Measurements from ENCODE around the gene TNIP1. TPM values are rescaled to one million over a fixed set of nuclear protein-coding genes. Genes with fewer than 3 reads are reported as not detected.

Gene TNIP1, protein sequence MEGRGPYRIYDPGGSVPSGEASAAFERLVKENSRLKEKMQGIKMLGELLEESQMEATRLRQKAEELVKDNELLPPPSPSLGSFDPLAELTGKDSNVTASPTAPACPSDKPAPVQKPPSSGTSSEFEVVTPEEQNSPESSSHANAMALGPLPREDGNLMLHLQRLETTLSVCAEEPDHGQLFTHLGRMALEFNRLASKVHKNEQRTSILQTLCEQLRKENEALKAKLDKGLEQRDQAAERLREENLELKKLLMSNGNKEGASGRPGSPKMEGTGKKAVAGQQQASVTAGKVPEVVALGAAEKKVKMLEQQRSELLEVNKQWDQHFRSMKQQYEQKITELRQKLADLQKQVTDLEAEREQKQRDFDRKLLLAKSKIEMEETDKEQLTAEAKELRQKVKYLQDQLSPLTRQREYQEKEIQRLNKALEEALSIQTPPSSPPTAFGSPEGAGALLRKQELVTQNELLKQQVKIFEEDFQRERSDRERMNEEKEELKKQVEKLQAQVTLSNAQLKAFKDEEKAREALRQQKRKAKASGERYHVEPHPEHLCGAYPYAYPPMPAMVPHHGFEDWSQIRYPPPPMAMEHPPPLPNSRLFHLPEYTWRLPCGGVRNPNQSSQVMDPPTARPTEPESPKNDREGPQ
- total RNA-seq: 506 and 512 TPM in 2 replicates

DNA sequence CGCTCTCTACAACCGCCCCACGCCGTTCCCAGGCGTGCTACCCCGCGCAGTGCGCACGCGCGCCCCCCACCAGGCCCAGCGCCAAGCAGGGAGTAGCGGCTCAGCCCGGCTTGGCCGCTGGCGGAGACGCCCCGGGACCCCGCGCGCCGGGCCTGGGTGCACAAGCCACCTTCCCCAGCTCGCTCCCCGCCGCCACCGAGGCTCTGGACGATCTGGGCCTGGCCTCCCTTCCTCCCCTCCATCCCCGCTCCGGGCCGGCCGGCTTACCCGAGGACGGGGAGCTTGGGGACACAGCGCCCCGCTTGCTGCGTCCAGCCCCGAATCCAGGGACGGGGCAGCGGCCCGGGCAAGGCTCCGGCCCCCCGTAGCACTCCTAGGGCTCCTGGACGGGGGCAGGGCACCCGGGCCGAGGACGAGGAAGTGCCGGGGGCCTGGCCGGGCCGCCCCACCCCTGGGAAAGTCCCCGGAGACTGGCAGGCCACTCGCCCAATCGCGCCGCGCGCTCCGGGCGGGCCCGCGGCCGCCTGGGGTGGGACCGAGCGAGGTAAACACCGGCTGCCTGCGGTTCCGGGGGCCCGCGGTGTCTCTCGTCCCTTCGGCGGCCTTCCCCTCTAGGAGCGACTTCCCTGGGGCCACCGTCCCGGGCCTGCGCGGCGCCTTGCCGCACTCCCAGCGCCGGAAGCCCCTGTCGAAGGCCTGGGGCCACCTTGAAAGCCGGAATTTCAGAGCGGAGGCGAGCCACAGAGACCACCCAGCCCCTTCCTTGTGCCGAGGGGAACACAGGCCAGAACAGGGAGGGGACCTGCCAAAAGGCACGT lies at the start of gene TNIP1:
Gene TNIP1 (minus strand): TSS at position 422 of the 818 bp plus-strand sequence. CDS start 15,939 bp downstream, outside the sequence.
- ATAC-seq (ENCODE audit: low read depth) (peak; percentile 81), DNase-seq (peak; percentile 99)
- peaks cover 47% of the 10 kb centered on the region for H3K36me3 Mint-ChIP-seq (ENCODE audit: low read depth)
- no peaks in the 10 kb centered on the region for H3K9me3 Mint-ChIP-seq
- peak within 1 kb of the TSS; percentile 94 for H3K27ac Mint-ChIP-seq
- H3K27me3 Mint-ChIP-seq: no peaks in the 10 kb centered on the region
- TF ChIP-seq, protein P1, sequence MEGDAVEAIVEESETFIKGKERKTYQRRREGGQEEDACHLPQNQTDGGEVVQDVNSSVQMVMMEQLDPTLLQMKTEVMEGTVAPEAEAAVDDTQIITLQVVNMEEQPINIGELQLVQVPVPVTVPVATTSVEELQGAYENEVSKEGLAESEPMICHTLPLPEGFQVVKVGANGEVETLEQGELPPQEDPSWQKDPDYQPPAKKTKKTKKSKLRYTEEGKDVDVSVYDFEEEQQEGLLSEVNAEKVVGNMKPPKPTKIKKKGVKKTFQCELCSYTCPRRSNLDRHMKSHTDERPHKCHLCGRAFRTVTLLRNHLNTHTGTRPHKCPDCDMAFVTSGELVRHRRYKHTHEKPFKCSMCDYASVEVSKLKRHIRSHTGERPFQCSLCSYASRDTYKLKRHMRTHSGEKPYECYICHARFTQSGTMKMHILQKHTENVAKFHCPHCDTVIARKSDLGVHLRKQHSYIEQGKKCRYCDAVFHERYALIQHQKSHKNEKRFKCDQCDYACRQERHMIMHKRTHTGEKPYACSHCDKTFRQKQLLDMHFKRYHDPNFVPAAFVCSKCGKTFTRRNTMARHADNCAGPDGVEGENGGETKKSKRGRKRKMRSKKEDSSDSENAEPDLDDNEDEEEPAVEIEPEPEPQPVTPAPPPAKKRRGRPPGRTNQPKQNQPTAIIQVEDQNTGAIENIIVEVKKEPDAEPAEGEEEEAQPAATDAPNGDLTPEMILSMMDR (IDR thresholded peaks at IDR 0.05): no peak
- peaks cover 88% of the 10 kb centered on the region for H3K4me1 Mint-ChIP-seq
- intact Hi-C loops (cut with micrococcal nuclease): loop anchor here (1.0 to 10.0 kb wide), 3 partner anchors 13 to 694 kb away; partner anchors contain the start of genes G3BP1 and GM2A
- CTCF ChIA-PET: interaction anchor here (1.1 to 4.8 kb wide), 7 partner anchors 13 to 45 kb away, joined by 3 to 30 read pairs (median 4); no protein-coding TSS in a partner anchor
- POLR2A ChIA-PET: interaction anchor here (0.7 to 11.0 kb wide), 20 partner anchors 11 to 669 kb away, joined by 3 to 242 read pairs (median 9); partner anchors contain the start of genes ANXA6, CCDC69, CD74 and GM2A
- peak within 1 kb of the TSS; percentile 93 for H3K4me3 Mint-ChIP-seq

DNA sequence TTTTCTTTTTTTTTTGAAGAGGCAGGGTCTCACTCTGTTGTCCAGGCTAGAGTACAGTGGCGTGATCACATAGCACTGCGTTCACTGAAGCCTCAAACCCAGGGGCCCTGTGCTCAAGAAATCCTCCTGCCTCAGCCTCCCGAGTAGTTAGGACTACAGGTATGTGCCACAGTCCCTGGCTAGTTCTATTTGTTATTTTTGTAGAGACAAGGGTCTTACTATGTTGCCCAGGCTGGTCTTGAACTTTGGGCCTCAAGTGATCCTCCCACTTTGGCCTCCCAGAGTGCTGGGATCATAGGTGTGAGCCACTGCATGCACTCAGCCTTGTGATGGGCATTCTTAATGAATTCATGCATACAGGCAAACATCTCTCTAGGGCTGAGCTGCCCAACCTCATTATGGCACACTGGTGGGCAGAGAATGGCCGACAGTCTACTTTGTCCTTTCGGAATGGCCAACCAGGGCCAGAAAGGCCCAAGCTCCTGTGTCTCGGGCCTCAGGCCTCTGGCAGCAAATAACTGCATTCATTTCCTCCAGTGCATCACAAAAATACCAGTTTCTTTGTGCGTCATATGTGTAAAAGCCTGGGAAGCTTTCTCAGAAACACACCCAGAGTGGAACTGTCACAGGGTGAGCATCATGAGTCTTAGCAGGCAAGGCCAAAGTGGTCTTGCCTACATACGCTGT lies 49.5 kb upstream of the TNIP1 start:
- Mint-ChIP-seq H3K36me3 (ENCODE audit: low read depth) (peaks cover 96% of the 10 kb centered on the region), H3K27me3 (no peaks in the 10 kb centered on the region), H3K4me3 (no peak overlapping the region), H3K27ac (peak overlapping the region; percentile 65), H3K4me1 (peaks cover 94% of the 10 kb centered on the region), H3K9me3 (no peaks in the 10 kb centered on the region)
- ChIA-PET CTCF (interaction anchor here (1.0 to 10.8 kb wide), 5 partner anchors 15 to 35 kb away, joined by 4 to 309 read pairs (median 5); no protein-coding TSS in a partner anchor), POLR2A (interaction anchor here (0.8 to 2.2 kb wide), 5 partner anchors 11 to 141 kb away, joined by 3 to 23 read pairs (median 4); partner anchors contain the start of gene ANXA6)
- ATAC-seq (ENCODE audit: low read depth) (no peak), DNase-seq (no peak)
- intact Hi-C loops (cut with micrococcal nuclease): no loop called here
- TF ChIP-seq, protein P1 (IDR thresholded peaks at IDR 0.05): no peak

DNA sequence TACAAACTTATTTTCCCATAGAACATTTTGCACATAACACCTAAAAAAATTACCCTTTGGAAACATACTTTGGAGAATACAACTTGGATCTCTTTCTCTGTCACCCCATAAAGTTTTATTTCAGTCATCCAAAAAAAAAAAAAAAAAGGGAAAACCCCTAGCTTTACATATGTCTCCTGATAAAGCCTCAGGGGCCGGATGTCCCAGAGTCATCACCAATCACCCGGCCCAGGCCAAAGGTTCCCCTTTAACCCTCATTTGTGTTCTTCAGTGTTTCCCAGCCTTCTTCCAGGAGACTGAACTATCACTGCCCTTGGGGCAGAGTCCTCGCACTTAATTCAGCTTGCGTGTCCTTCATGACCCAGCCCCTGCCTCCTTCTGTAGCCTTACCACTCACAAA lies 48.0 kb upstream of the TNIP1 start:
- peak overlapping the region; percentile 39 for H3K4me3 Mint-ChIP-seq
- H3K9me3 Mint-ChIP-seq: no peaks in the 10 kb centered on the region
- peak overlapping the region; percentile 90 for H3K27ac Mint-ChIP-seq
- ChIA-PET CTCF (interaction anchor here (1.3 to 10.8 kb wide), 7 partner anchors 11 to 187 kb away, joined by 3 to 309 read pairs (median 5); no protein-coding TSS in a partner anchor), POLR2A (interaction anchor here (0.6 to 2.2 kb wide), 9 partner anchors 13 to 142 kb away, joined by 3 to 23 read pairs (median 6); partner anchors contain the start of gene ANXA6)
- TF ChIP-seq, protein P1 (IDR thresholded peaks at IDR 0.05): no peak
- peaks cover 88% of the 10 kb centered on the region for H3K36me3 Mint-ChIP-seq (ENCODE audit: low read depth)
- intact Hi-C loops (cut with micrococcal nuclease): loop anchor here (5.0 kb wide), 1 partner anchor 168 kb away; no protein-coding TSS in a partner anchor
- H3K4me1 Mint-ChIP-seq: peaks cover 94% of the 10 kb centered on the region
- DNase-seq (no peak), ATAC-seq (ENCODE audit: low read depth) (no peak)
- H3K27me3 Mint-ChIP-seq: no peaks in the 10 kb centered on the region

DNA sequence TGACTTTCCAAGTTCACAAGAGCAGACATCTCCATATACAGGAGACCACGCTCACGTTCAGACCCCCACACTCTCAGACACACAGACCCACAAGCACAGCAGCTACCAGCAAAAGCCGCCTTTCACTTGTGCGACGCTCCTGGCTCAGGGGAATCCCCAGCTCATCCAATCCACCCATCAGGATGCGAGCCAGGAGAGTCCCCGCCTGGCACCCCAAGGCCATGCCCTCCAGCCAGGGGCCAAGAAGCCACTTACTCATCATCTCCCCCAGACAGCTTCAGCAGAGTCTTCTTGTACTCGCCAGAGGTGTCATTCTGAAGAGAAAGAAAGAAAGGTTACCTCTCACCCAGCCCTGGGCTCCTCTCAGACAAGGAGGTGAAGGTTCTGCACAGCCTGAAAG lies 47.1 kb upstream of the TNIP1 start:
- Mint-ChIP-seq H3K4me3 (no peak overlapping the region), H3K4me1 (peaks cover 94% of the 10 kb centered on the region), H3K9me3 (no peaks in the 10 kb centered on the region), H3K36me3 (ENCODE audit: low read depth) (peaks cover 84% of the 10 kb centered on the region), H3K27ac (peak overlapping the region; percentile 54), H3K27me3 (no peaks in the 10 kb centered on the region)
- ChIA-PET CTCF (interaction anchor here (1.3 to 10.8 kb wide), 7 partner anchors 11 to 112 kb away, joined by 4 to 309 read pairs (median 73); partner anchors contain the start of gene ANXA6), POLR2A (interaction anchor here (4.2 kb wide), 1 partner anchor 14 kb away, joined by 37 read pairs; no protein-coding TSS in a partner anchor)
- ATAC-seq (ENCODE audit: low read depth): no peak
- no peak for DNase-seq
- TF ChIP-seq, protein P1 (IDR thresholded peaks at IDR 0.05): no peak
- intact Hi-C loops (cut with micrococcal nuclease): loop anchor here (5.0 kb wide), 1 partner anchor 169 kb away; no protein-coding TSS in a partner anchor
